Subcutaneous abdominal adipose tissue (tissue), 5 donors: ENCODE measurements around the gene FNDC8.
"Not testable (repeated sequence)": the region's sequence is repeated elsewhere in the genome, so short reads cannot be mapped to it uniquely, and the experiment has no call there.

Experiments
- H3K27ac ChIP-seq: one replicate; pipeline ENCODE4 v1.7.0; 2013; ENCODE audit warnings: low read depth, mild to moderate bottlenecking, inconsistent platforms, low read length, moderate library complexity
- H3K27me3 ChIP-seq, 5 donors: one replicate each; pipeline ENCODE4 v1.7.0; 2013; ENCODE audit warnings: low read length in 5 of 5, inconsistent platforms in 1 of 5; ENCODE audit not compliant: control insufficient read depth in 5 of 5, insufficient read depth in 4 of 5
- H3K36me3 ChIP-seq, 5 donors: one replicate each; pipeline ENCODE4 v1.7.0; 2013; ENCODE audit warnings: low read length in 5 of 5; ENCODE audit not compliant: control insufficient read depth in 5 of 5, insufficient read depth in 5 of 5
- H3K4me1 ChIP-seq, 5 donors: one replicate each; pipeline ENCODE4 v1.7.0; 2013; ENCODE audit warnings: low read length in 5 of 5, mild to moderate bottlenecking in 3 of 5, moderate library complexity in 1 of 5; ENCODE audit not compliant: control insufficient read depth in 5 of 5, insufficient read depth in 5 of 5
- H3K4me3 ChIP-seq, 5 donors: one replicate each; pipeline ENCODE4 v1.7.0; 2013; ENCODE audit warnings: low read length in 5 of 5, low read depth in 1 of 5
- H3K9ac ChIP-seq, 5 donors: one replicate each; pipeline ENCODE4 v1.7.0; 2013; ENCODE audit warnings: low read length in 5 of 5, mild to moderate bottlenecking in 4 of 5, moderate library complexity in 3 of 5
- H3K9me3 ChIP-seq, 5 donors: one replicate each; pipeline ENCODE4 v1.7.0; 2013; ENCODE audit warnings: low read length in 5 of 5; ENCODE audit not compliant: control insufficient read depth in 5 of 5
- donor health status: healthy.
- donor health status: healthy.
- donor health status: healthy.
- donor health status: healthy.
- donor health status: healthy.

FNDC8 gene

DNA sequence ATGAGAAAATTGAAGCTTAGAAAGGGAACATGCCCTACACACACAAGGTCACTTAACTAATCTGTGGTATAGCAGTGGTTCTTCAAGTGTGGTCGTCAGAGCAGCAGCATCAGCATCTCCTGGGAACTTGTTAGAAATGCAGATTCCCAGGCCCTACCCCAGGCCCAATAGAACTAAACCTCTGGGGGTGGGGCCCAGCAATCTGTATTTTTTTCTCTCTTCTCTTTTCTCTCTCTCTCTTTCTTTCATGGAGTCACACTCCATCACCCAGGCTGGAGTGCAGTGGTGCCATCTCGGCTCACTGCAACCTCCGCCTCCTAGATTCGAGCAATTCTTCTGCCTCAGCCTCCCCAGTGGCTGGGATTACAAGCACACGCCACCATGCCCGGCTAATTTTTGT, 16.8 kb downstream of the FNDC8 start:
- Histone ChIP-seq H3K36me3 (peaks cover 4 to 69% (median 63%) of the 10 kb centered on the region in 5 donors), H3K9ac (no peak overlapping the region), H3K27ac (no peak overlapping the region), H3K4me3 (no peak overlapping the region), H3K9me3 (no peaks in the 10 kb centered on the region), H3K4me1 (peaks cover 0 to 24% (median 21%) of the 10 kb centered on the region in 5 donors), H3K27me3 (no peaks in the 10 kb centered on the region)

DNA sequence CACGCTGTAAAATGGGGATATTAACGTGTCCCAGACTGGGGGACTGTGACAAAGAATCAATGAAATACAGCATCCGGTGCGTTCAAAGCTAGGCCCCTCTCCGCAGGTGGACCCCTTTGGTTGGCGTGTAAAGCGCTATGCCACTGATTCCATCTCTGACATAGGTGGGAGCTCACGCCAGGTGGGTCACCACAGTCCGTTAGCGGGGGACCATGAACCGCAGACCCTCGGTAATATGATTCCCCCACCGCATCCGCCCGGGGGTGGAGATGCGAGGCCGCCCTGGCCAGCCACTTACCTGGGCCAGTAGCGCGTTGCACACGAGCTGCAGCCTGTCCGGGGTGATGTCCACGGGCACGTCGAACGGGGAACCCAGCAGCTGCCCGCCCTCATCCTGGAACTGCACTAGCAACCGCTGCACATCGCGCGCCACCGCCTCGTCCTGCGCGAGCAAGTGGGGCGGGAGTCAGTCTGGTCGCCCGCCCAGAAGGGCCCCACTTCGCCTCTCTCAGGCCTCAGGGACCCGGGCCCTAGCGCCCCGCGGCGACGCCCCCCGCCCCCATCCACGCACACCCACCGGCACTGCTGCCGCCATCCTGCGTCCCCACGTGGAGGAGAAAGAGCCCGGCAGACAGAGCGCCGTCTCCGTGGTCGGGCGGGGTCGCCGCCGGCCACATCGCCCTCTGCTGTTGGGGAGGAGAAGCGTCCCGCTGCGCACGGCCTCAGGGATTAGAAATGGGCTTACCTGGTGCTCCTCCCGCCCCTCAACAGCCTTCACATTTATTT, 20.5 kb downstream of the FNDC8 start, which contains the start of gene NLE1:
Gene NLE1 (minus strand): TSS at position 623 of the 786 bp plus-strand sequence. CDS start 28 bp downstream, at position 595.
- Histone ChIP-seq H3K4me3 (peak within 1 kb of the TSS; percentile 86 to 97 (median 94)), H3K9me3 (no peaks in the 10 kb centered on the region), H3K27me3 (no peaks in the 10 kb centered on the region), H3K9ac (peak within 1 kb of the TSS; percentile 62 to 85 (median 77)), H3K36me3 (peaks cover 4 to 32% (median 27%) of the 10 kb centered on the region in 5 donors), H3K4me1 (peaks cover 0 to 19% (median 18%) of the 10 kb centered on the region in 5 donors), H3K27ac (no peak within 1 kb of the TSS)

DNA sequence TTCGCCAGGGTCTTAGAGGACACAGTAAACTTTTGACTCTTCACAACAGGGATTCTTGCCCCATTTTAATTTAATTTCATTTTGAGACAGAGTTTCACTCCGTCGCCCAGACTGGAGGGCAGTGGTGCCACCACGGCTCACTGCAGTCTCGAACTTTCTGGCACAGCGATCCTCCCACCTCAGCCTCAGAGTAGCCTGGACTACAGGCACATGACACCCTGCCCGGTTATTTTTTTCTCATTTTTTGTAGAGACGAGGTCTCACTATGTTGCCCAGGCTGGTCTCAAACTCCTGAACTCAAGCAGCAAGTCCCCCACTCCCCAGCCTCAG, 21.0 kb downstream of the FNDC8 start:
- no peak overlapping the region for H3K9ac ChIP-seq
- H3K27ac ChIP-seq, result no peak overlapping the region
- peaks cover 0 to 19% (median 18%) of the 10 kb centered on the region in 5 donors for H3K4me1 ChIP-seq
- peak overlapping the region in 4 of 5 donors; percentile 86 to 97 (median 94) for H3K4me3 ChIP-seq
- H3K36me3 ChIP-seq, result peaks cover 4 to 26% (median 21%) of the 10 kb centered on the region in 5 donors
- no peaks in the 10 kb centered on the region for H3K27me3 ChIP-seq
- H3K9me3 ChIP-seq, result no peaks in the 10 kb centered on the region

DNA sequence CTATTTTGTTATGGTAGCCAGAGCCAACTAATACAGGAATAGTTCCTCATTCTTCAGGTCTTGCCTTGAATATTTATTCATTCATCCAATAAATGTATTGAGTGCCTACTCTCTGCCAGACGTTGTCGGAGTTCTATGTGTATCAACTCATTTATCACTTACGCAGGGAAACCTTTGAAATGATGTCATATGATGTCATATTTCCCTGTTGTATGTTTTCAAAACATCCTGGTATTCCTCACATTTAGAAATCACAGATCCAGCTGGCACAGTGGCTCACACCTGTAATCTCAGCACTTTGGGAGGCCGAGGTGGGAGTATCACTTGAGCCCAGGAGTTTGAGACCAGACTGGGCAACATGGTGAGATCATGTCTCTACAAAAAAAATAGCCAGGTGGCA, 23.4 kb downstream of the FNDC8 start:
- Histone ChIP-seq H3K4me1 (peaks cover 8 to 31% (median 30%) of the 10 kb centered on the region in 5 donors), H3K36me3 (peaks cover 0 to 2% (median under 1%) of the 10 kb centered on the region in 5 donors), H3K27me3 (no peaks in the 10 kb centered on the region), H3K4me3 (no peak overlapping the region), H3K27ac (no peak overlapping the region), H3K9me3 (no peaks in the 10 kb centered on the region), H3K9ac (no peak overlapping the region)

DNA sequence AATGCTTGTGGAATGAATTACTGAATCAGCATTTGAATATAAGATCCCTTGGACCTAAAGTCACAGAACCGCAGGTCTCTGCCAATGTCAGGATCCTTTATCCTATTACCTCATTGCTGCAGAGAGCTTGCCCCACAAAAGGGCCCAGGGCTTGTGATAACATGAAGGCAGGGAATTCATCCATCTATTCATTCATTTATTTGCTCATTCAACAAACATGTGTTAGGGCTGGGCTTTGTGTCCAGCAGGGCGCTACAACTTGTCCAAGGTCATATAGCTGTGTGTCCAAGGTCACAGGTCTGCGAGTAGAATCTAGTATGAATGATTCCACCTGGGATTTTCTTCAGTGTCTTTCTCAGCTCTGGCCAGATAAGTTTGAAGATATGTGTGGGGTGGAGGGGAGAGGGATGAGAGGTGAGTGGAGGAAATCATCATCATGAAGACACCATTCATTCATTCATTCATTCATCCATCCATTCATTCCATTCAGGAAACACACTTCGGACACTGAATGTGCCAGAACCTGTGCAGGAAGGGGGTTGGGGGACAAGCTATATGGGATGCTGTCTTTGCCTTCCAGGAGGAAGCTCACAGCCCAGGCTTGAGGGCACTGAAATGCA, 24.9 kb downstream of the FNDC8 start:
- H3K27ac ChIP-seq, result no peak overlapping the region
- H3K9ac ChIP-seq, result no peak overlapping the region
- peaks cover 8 to 23% (median 20%) of the 10 kb centered on the region in 5 donors for H3K4me1 ChIP-seq
- no peaks in the 10 kb centered on the region for H3K27me3 ChIP-seq
- no peaks in the 10 kb centered on the region for H3K9me3 ChIP-seq
- no peaks in the 10 kb centered on the region for H3K36me3 ChIP-seq
- H3K4me3 ChIP-seq, result no peak overlapping the region

DNA sequence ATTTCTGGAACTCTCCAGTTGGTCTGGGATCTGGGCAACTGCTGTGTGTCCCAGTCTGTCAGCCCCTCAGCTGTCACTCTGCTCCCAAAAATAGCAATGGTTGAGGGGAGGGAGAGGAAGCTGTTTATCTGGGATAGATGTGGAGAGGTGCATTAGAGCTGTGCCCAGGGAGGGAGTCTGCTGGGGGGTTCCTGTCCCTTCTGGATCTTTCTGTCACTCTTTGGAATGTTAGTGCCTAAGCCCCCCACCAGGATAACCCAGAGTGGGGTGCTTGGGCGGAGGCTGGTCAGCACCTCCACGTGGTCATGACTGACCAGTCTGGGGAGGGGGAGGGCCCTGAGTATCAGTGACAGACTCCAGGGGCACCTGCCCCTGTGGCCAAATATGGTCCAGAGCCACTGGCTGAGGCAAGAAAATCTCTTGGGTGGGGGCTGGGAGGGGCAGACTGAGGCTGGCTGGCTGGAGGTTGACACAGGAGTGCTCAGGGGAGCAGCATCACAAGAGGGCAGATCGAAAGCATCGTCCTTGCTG, 26.0 kb downstream of the FNDC8 start, which contains the start of gene UNC45B:
Gene UNC45B (plus strand): TSS at position 443 of the 531 bp plus-strand sequence. CDS start 447 bp downstream, outside the sequence.
- no peaks in the 10 kb centered on the region for H3K9me3 ChIP-seq
- H3K4me1 ChIP-seq, result peaks cover under 1 to 15% (median 14%) of the 10 kb centered on the region in 5 donors
- no peaks in the 10 kb centered on the region for H3K36me3 ChIP-seq
- H3K27me3 ChIP-seq, result no peaks in the 10 kb centered on the region
- peak within 1 kb of the TSS in 3 of 5 donors; percentile 25 to 66 (median 41) for H3K9ac ChIP-seq
- H3K4me3 ChIP-seq, result no peak within 1 kb of the TSS
- H3K27ac ChIP-seq, result no peak within 1 kb of the TSS

DNA sequence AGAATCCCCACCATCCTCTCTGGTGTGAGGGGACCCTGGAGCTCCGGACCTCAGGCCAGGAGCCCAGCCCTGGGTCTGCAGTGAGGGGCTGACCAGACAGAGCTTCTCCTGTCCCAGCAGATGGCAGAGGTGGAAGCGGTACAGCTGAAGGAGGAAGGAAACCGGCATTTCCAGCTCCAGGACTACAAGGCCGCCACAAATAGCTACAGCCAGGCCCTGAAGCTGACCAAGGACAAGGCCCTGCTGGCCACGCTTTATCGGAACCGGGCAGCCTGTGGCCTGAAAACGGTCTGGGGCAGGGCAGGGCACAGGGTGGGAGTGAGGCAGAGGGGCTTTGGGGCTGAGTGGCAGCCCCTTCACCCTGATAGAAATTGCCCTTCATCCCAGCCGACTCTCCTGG, 26.7 kb downstream of the FNDC8 start:
- Histone ChIP-seq H3K27me3 (no peaks in the 10 kb centered on the region), H3K9me3 (no peaks in the 10 kb centered on the region), H3K36me3 (no peaks in the 10 kb centered on the region), H3K9ac (peak overlapping the region in 3 of 5 donors; percentile 25 to 66 (median 41)), H3K27ac (no peak overlapping the region), H3K4me1 (peaks cover 0 to 15% (median 13%) of the 10 kb centered on the region in 5 donors), H3K4me3 (no peak overlapping the region)

DNA sequence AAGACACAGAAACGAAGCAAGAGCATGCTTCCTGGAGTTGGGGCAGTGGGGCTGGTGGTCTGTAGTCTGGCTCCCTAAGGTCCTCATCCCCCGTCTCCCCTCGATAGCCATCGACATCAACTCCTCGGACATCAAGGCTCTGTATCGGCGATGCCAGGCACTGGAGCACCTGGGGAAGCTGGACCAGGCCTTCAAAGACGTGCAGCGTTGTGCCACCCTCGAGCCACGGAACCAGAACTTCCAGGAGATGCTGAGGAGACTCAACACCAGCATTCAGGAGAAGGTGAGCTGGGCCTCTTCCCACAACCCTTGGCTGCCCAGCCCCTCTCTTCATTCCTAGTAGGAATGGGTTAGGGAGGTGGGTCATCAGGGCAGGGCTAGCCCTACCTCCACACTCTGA, 28.5 kb downstream of the FNDC8 start:
- H3K9me3 ChIP-seq, result no peaks in the 10 kb centered on the region
- peaks cover 0 to 15% (median 13%) of the 10 kb centered on the region in 5 donors for H3K4me1 ChIP-seq
- H3K27ac ChIP-seq, result no peak overlapping the region
- H3K36me3 ChIP-seq, result no peaks in the 10 kb centered on the region
- peaks cover 0 to 1% (median 0%) of the 10 kb centered on the region in 5 donors for H3K27me3 ChIP-seq
- H3K9ac ChIP-seq, result no peak overlapping the region
- no peak overlapping the region for H3K4me3 ChIP-seq

DNA sequence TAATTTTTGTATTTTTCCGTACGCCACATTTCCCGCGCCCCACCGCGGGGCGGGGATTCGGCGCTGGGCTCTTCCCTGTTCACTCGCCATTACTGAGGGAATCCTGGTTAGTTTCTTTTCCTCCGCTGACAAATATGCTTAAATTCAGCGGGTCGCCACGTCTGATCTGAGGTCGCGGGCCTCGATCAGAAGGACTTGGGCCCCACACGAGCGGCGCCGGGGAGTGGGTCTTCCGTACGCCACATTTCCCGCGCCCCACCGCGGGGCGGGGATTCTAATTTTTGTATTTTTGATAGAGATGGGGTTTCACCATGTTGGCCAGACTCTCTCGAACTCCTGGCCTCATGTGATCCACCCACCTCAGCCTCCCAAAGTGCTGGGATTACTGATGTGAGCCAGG, 29.7 kb downstream of the FNDC8 start:
- not testable (repeated sequence) for H3K27me3 ChIP-seq, H3K9ac ChIP-seq, H3K27ac ChIP-seq, H3K36me3 ChIP-seq, H3K4me3 ChIP-seq, H3K9me3 ChIP-seq
- peaks cover 0 to 15% (median 13%) of the 10 kb centered on the region in 5 donors for H3K4me1 ChIP-seq
